ENCODE data around the gene TIMM29. TPM values are rescaled to one million over a fixed set of nuclear protein-coding genes. Genes with fewer than 3 reads are reported as not detected.

The TIMM29 gene
- polyA plus RNA-seq, 2 of the 4 experiments (the other 2 are of a cell fraction): 9.1 to 20.5 TPM

- TF ChIP-seq EP300 (IDR thresholded peaks at IDR 0.05) (no peak), BCL3 (IDR thresholded peaks at IDR 0.05) (no peak), PHF8 (IDR thresholded peaks at IDR 0.05; ENCODE audit: borderline replicate concordance, low read depth) (no peak), KDM5A (IDR thresholded peaks at IDR 0.05) (no peak), HES2 (IDR thresholded peaks at IDR 0.05) (no peak), MAFK (IDR thresholded peaks at IDR 0.05; ENCODE audit: partially characterized antibody) (no peak), FOXS1 (CRISPR knock-in tag; IDR thresholded peaks at IDR 0.05) (no peak)
These were observed 38.7 kb upstream of the TIMM29 start (continued) for GRCh38 chr19:10889880-10890279.

- Histone ChIP-seq H3K9me3 (no peaks in the 10 kb centered on the region), H3K4me3 (no peak overlapping the region), H3K4me2 (no peak overlapping the region), H3K4me1 (peaks cover 5% of the 10 kb centered on the region), H3K27ac (no peak overlapping the region)
- no peak for DNase-seq (ENCODE audit: low read depth in 1 of 2, low spot score in 1 of 2)
- 89% methylated on average over 19 of the region's 21 CpGs for WGBS (ENCODE audit: missing lambda C conversion rate)
- no peak for ATAC-seq
- no peak for TF ChIP-seq ZNF302 (CRISPR knock-in tag; IDR thresholded peaks at IDR 0.05)
- no peak for TF ChIP-seq TP53 (CRISPR knock-in tag; IDR thresholded peaks at IDR 0.05)
- TF ChIP-seq BCL3 (IDR thresholded peaks at IDR 0.05): no peak
- no peak for TF ChIP-seq KDM1A (IDR thresholded peaks at IDR 0.05; ENCODE audit: low read depth)
- TF ChIP-seq HOXB5 (CRISPR knock-in tag; IDR thresholded peaks at IDR 0.05): no peak
- TF ChIP-seq RNF2 (IDR thresholded peaks at IDR 0.05; ENCODE audit: borderline replicate concordance, low read depth): no peak
- TF ChIP-seq MAX (IDR thresholded peaks at IDR 0.05): no peak
- no peak for TF ChIP-seq HES2 (IDR thresholded peaks at IDR 0.05)
- TF ChIP-seq NFE2L2 (conservative IDR thresholded peaks at IDR 0.05; ENCODE audit: low read length): no peak
- TF ChIP-seq CHD4 (IDR thresholded peaks at IDR 0.05; ENCODE audit: borderline replicate concordance): no peak
- CTCF ChIA-PET: interaction anchor here (1.4 to 1.6 kb wide), 2 partner anchors 11 to 27 kb away, joined by 4 to 5 read pairs; no protein-coding TSS in a partner anchor
- POLR2A ChIA-PET: no interaction called here
- FAIRE-seq: no peak
These were observed 37.1 kb upstream of the TIMM29 start for GRCh38 chr19:10891405-10892086.

GRCh38 chr19:10892256-10892655 lies 36.4 kb upstream of the TIMM29 start:
- H3K27ac ChIP-seq: no peak overlapping the region
- CTCF ChIA-PET: interaction anchor here (1.4 kb wide), 1 partner anchor 28 kb away, joined by 4 read pairs; no protein-coding TSS in a partner anchor

More at GRCh38 chr19:10892256-10892655, 36.4 kb upstream of the TIMM29 start:
- Histone ChIP-seq H3K4me1 (peaks cover 12% of the 10 kb centered on the region), H3K4me2 (no peak overlapping the region), H3K9me3 (no peaks in the 10 kb centered on the region), H3K4me3 (no peak overlapping the region)
- FAIRE-seq: no peak
- POLR2A ChIA-PET: no interaction called here
- 98% methylated on average over 8 of the region's 13 CpGs for WGBS (ENCODE audit: missing lambda C conversion rate)
- TF ChIP-seq FOSL2 (IDR thresholded peaks at IDR 0.05) (no peak), FOSL2 (CRISPR knock-in tag; IDR thresholded peaks at IDR 0.05) (no peak), ELK1 (IDR thresholded peaks at IDR 0.05; ENCODE audit: low read depth, low read length) (no peak), HOXB13 (CRISPR knock-in tag; IDR thresholded peaks at IDR 0.05; ENCODE audit: low read depth) (no peak), MYC (IDR thresholded peaks at IDR 0.05; ENCODE audit: borderline replicate concordance, low read length) (no peak), KDM5A (IDR thresholded peaks at IDR 0.05) (no peak), CHD4 (IDR thresholded peaks at IDR 0.05; ENCODE audit: borderline replicate concordance) (no peak), FOSB (CRISPR knock-in tag; IDR thresholded peaks at IDR 0.05) (no peak), SREBF2 (IDR thresholded peaks at IDR 0.05) (no peak), JUNB (IDR thresholded peaks at IDR 0.05) (no peak)
- no peak for DNase-seq (ENCODE audit: low read depth in 1 of 2, low spot score in 1 of 2)
- no peak for ATAC-seq

Measured in A549 (cell line).